Epithelial cell of proximal tubule (primary cell): Measurements from ENCODE around the gene COL5A1. TPM values are rescaled to one million over a fixed set of nuclear protein-coding genes. Genes with fewer than 3 reads are reported as not detected.

ENCODE experiments used
- DNase-seq: peaks from one replicate; pipeline ENCODE4 v3.0.0-alpha.2; 2011; ENCODE audit warnings: low read depth
- H3K4me3 ChIP-seq: 2 replicates; pipeline ENCODE4 v1.5.1; 2011; ENCODE audit warnings: low read depth, mild to moderate bottlenecking, low read length
- total RNA-seq: library from RNA; depleted of rRNA; stranded (reverse); fragments of >200 nt; gene quantifications from 2 replicates; pipeline ENCODE4 v1.2.3, GENCODE V29; 2015
- TF ChIP-seq, protein P1 (sequence below): conservative IDR thresholded peaks from 2 replicates; pipeline ENCODE4 v1.5.1; 2012; ENCODE audit warnings: low read depth, mild to moderate bottlenecking, low read length

COL5A1 gene
- total RNA-seq, 1 donor from 2014 or later: 16.0 TPM

DNA sequence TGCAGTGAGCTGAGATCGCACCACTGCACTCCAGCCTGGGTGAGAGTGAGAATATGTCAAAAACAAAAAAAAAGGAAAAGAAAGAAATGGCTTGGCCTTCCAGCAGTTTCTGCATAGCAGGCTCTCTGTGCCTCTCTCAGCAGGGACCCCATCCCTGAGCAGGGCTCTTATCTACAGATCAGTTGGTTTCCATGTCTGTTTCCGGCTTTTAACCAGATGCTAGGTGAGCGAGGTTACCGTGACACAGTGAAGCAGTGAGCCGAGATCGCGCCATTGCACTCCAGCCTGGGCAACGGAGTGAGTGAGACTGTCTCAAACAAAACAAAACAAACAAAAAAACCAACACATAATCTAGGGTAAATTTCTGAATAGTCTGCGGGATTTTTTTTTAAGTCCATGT lies 51.4 kb downstream of the COL5A1 start:
- no peak overlapping the region for H3K4me3 ChIP-seq
- TF ChIP-seq, protein P1, sequence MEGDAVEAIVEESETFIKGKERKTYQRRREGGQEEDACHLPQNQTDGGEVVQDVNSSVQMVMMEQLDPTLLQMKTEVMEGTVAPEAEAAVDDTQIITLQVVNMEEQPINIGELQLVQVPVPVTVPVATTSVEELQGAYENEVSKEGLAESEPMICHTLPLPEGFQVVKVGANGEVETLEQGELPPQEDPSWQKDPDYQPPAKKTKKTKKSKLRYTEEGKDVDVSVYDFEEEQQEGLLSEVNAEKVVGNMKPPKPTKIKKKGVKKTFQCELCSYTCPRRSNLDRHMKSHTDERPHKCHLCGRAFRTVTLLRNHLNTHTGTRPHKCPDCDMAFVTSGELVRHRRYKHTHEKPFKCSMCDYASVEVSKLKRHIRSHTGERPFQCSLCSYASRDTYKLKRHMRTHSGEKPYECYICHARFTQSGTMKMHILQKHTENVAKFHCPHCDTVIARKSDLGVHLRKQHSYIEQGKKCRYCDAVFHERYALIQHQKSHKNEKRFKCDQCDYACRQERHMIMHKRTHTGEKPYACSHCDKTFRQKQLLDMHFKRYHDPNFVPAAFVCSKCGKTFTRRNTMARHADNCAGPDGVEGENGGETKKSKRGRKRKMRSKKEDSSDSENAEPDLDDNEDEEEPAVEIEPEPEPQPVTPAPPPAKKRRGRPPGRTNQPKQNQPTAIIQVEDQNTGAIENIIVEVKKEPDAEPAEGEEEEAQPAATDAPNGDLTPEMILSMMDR: no peak
- DNase-seq: no peak

DNA sequence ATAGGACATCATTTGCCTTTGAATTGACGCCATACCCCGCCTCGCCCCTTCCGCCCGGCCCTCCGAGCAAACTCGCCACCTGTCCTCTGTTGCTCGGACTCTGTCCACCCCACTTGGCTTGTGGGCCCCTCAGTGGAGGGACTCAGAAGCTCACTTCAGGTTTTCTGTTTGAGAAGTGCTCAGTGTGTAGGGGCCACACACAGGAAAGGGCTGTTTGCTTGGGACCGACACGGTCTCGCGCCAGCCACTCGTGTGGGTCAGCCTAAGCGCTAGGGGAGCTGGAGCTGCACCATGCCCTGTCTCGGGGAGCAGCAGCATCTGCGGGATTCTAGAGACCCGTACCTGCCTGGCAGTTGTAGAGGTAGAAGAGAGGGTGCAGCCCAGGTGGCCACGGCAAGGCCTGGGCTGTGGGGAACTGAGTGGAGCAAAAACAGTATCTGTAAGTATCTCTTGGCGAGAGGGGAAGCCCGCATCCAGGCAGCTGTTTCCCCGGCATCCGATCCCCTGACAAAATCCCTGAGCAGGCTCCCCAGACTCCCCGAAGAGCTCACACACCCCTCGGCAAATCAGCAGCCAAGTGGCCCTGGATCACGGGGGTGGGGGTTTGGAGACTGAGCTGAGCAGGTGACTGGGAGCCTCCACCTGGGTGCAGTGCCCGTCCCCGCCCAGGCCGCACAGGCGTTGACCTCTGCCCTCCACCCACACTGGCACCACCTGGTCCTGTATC lies 52.2 kb downstream of the COL5A1 start:
- DNase-seq: no peak
- H3K4me3 ChIP-seq: no peak overlapping the region
- TF ChIP-seq, protein P1: no peak

DNA sequence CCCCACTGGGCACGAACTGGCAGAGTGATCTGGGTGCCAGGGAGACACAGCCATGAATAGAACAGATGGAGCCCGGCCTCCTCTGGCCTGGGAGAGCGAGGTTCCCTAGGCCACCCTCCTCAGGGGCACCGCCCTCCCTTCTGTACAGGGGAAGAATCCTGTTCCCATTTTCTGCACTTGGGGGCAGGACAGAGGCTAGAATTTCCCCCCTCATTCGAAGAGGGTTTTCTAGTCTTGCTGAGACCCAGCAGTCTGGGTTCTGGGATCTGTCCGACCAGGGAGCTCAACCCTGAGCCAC lies 52.7 kb downstream of the COL5A1 start:
- H3K4me3 ChIP-seq: no peak overlapping the region
- no peak for DNase-seq
- TF ChIP-seq, protein P1: no peak

DNA sequence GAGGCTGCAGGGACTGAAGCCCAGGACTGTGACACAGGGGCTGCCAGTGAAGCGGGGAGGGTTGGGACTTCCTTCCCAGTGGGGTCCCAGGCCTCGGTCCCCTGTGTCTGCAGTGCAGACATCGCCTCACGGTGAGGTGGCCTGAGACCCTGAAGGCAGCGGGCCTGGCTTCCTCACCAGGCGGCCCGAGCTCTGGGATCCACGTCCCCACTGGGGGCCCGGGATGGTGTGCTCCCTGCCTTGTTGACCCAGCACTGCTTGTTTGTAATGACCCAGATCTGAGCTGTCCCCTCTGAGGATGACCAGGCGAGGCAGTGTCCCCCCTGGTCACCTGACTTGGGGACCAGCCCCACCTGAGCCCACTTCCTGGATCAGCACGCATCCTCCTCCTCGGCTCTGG lies 53.1 kb downstream of the COL5A1 start:
- TF ChIP-seq, protein P1: no peak
- DNase-seq: no peak
- no peak overlapping the region for H3K4me3 ChIP-seq

DNA sequence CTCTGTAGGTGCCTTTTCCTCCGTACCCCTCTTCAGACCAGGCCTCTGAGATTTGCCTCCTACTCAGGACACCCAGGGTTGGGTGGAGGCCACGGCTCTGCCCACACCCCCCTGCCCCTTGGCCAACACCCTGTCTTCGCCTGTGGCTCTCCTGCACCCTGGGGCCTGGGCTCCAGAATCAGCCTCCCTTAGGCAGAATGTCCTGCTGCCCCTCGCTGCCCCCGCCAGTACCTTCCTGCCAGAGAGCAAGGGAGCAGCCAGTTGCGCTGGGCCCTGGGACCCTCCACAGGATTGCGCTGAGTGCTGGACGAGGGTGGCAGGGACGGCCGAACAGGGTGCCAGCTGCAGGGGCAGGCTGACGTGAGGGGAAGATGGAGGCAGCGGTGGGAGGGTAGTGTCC lies 53.5 kb downstream of the COL5A1 start:
- DNase-seq: no peak
- TF ChIP-seq, protein P1: no peak
- H3K4me3 ChIP-seq: no peak overlapping the region

DNA sequence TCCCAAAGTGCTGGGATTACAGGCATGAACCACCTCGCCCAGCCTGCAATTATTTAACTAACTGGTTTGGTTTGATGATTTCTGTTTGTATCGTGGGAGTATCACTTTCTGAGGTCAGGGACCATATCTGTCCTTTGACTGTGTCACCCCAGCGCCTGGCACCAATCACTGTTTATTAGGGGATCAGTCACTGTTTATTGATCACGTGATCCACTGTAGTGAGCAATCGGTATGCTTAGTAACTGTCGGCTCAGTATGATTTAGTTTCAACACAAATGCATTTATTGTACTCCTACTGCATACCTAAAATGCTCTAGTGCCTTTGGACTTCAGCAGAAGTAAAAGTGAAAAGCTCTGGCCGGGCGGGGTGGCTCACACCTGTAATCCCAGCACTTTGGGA lies 54.8 kb downstream of the COL5A1 start:
- TF ChIP-seq, protein P1: no peak
- DNase-seq: no peak
- H3K4me3 ChIP-seq: no peak overlapping the region

DNA sequence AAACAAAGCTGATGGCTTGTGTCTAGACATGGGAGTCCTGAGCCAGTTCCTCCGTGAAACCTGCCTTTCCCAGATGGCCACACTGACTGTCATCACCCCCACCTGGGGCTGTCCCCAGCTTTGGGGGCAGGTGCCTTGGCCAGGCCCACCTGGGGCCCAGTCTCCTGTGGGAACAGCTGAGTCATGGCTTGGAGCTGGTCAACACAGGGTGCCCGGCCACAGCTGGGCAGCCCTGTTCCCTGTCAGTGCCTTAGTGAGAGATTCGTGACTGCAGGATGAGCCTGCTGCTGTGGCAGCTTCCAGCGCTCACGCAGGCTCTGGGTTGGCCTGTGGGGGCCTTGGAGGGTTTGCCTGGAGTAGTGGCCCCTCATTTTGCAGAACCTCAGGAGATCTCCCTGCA lies 56.5 kb downstream of the COL5A1 start:
- DNase-seq: no peak
- no peak overlapping the region for H3K4me3 ChIP-seq
- TF ChIP-seq, protein P1: no peak
